Measurements from ENCODE around the gene RHBG. TPM values are rescaled to one million over a fixed set of nuclear protein-coding genes. Genes with fewer than 3 reads are reported as not detected.

RHBG gene
- total and polyA plus RNA-seq, 2 donors (not counting 3 experiments of a cell fraction or from before 2014, with no cell fraction given): not detected

DNA sequence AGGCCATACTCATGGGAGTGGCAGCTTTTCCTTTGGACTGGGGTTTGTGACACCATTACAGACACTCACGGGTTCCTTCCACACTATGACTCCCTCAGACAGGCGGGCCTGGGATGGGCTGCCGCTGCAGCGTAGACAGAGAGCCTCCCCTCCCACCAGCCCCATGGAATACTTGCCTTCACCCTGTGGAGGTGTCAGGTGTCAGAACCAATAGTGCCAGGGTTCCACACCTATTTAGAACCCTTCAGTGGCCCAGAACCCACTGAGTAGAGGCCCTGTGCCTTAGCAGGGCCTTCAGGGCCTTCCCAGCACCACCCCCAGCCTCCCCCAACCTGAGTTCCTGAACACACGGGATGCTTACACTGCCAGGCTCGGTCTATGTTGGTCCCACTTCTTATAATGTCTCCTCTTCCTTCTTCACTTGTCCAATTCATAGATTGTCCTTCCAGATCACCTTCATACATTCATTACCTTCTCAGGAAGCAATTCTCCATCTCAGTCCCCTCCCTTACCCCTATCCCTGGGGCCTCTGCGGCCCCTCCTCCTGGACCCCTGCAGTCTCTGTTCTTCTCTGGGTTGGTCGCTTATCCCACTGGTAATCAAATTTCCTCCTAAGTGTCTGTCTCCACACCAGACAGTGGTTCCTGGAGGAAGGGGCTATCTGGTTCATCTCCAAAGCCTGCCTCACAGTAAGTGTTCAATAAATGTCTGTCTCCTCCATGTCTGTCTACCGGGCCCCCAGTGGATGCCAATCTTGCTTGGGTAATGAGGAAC lies 1.4 kb upstream of the RHBG start:
- dilution Hi-C loops (cut with MboI; ENCODE audit: extremely low pct_ligation_motif_present, low sequenced_read_pairs): no loop called here
- no peaks in the 10 kb centered on the region for H3K9me3 ChIP-seq (replicated peaks; ENCODE audit: control insufficient read depth, insufficient read depth, low read length)
- FAIRE-seq: no peak
- no peak for TF ChIP-seq MYC (IDR thresholded peaks at IDR 0.05; ENCODE audit: low read depth, low read length)
- TF ChIP-seq, protein P1, sequence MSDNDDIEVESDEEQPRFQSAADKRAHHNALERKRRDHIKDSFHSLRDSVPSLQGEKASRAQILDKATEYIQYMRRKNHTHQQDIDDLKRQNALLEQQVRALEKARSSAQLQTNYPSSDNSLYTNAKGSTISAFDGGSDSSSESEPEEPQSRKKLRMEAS (IDR thresholded peaks at IDR 0.05; ENCODE audit: insufficient read depth, insufficient read length): no peak
- TF ChIP-seq FOS (IDR thresholded peaks at IDR 0.05; ENCODE audit: borderline replicate concordance, insufficient read depth, low read length): no peak
- TF ChIP-seq GATA2 (IDR thresholded peaks at IDR 0.05; ENCODE audit: insufficient read depth, insufficient read length, low read depth, low read length): no peak
- no peak for TF ChIP-seq POLR2A (IDR thresholded peaks at IDR 0.05; ENCODE audit: low read depth, low read length)
- TF ChIP-seq JUN (IDR thresholded peaks at IDR 0.05; ENCODE audit: borderline replicate concordance, insufficient read depth, insufficient read length, low read depth): no peak
- no peak for TF ChIP-seq POLR2AphosphoS5 (IDR thresholded peaks at IDR 0.05; ENCODE audit: insufficient read depth, low read depth, low read length)
- no peak for TF ChIP-seq CTCF (IDR thresholded peaks at IDR 0.05; ENCODE audit: extremely low read depth in 1 of 2, insufficient read depth in 1 of 2, low read depth in 1 of 2, low read length in 2 of 2)
- no peak for TF ChIP-seq EZH2 (IDR thresholded peaks at IDR 0.05; ENCODE audit: borderline replicate concordance, low read depth, low read length, severe bottlenecking)
- H2AFZ ChIP-seq (ENCODE audit: low read depth, low read length): no peak overlapping the region
- no peaks in the 10 kb centered on the region for H4K20me1 ChIP-seq (replicated peaks; ENCODE audit: control insufficient read depth, extremely low read depth, insufficient read depth, low read length)
- no peak overlapping the region for H3K4me3 ChIP-seq (replicated peaks in 1 of 3; ENCODE audit: insufficient read depth in 1 of 3, low read depth in 1 of 3, low read length in 3 of 3)
- ChIA-PET CTCF (interaction anchor here (2.7 to 10.2 kb wide), 2 partner anchors 18 to 78 kb away, joined by 11 to 96 read pairs; no protein-coding TSS in a partner anchor), POLR2A (no interaction called here)
- no peaks in the 10 kb centered on the region for H3K79me2 ChIP-seq (ENCODE audit: control insufficient read depth, insufficient read depth, low read length)
- H3K4me1 ChIP-seq (ENCODE audit: control insufficient read depth, extremely low read depth, insufficient read depth, low read length): peaks cover 6% of the 10 kb centered on the region
- no peak overlapping the region for H3K9ac ChIP-seq (replicated peaks; ENCODE audit: extremely low read depth, insufficient read depth, low read length)
- intact Hi-C loops (cut with micrococcal nuclease): no loop called here
- BruUV-seq (replicated peaks): no TSS peak
- peaks cover 20 to 45% of the 10 kb centered on the region in 2 experiments for H3K27me3 ChIP-seq (ENCODE audit: control insufficient read depth in 2 of 2, insufficient read depth in 2 of 2, low read length in 2 of 2)
- DNase-seq (ENCODE audit: low read depth, low spot score): no peak
- H3K27ac ChIP-seq (ENCODE audit: insufficient read depth, low read depth, low read length): no peak overlapping the region
- no peaks in the 10 kb centered on the region for H3K9me1 ChIP-seq (replicated peaks; ENCODE audit: control insufficient read depth, extremely low read depth, insufficient read depth, low read length)
- H3K36me3 ChIP-seq (ENCODE audit: control insufficient read depth in 2 of 2, extremely low read depth in 1 of 2, insufficient read depth in 2 of 2, low read length in 2 of 2): no peaks in the 10 kb centered on the region
- no peak overlapping the region for H3K4me2 ChIP-seq (ENCODE audit: insufficient read depth, low read length)

Data from endothelial cell of umbilical vein (primary cell).